ENCODE data around the gene WNT3A.

Gene WNT3A

GRCh38 chr1:228015276-228016180 is 8.7 kb downstream of the WNT3A start:
- no peaks in the 10 kb centered on the region for H4K20me1 ChIP-seq (ENCODE audit: insufficient read depth, low read length)
- TF ChIP-seq EZH2phosphoT487 (IDR thresholded peaks at IDR 0.05; ENCODE audit: low read length), result no peak
- no peaks in the 10 kb centered on the region for H3F3A ChIP-seq (ENCODE audit: insufficient read depth, low read length)
- H2AFZ ChIP-seq (ENCODE audit: low read length), result no peak overlapping the region
- no peaks in the 10 kb centered on the region for H3K79me2 ChIP-seq (ENCODE audit: low read length)
- H3K9me3 ChIP-seq (replicated peaks; ENCODE audit: insufficient read depth, low read length), result no peaks in the 10 kb centered on the region
- H3K4me2 ChIP-seq (ENCODE audit: low read depth, low read length), result no peak overlapping the region
- no peak overlapping the region for H3K9ac ChIP-seq (ENCODE audit: low read length)
- peaks cover 52% of the 10 kb centered on the region for H3K27me3 ChIP-seq (replicated peaks; ENCODE audit: insufficient read depth, low read length)
- H3K4me3 ChIP-seq (ENCODE audit: low read length), result no peak overlapping the region
- H3K27ac ChIP-seq (ENCODE audit: low read length), result no peak overlapping the region
- H3K36me3 ChIP-seq (replicated peaks; ENCODE audit: insufficient read depth, low read length), result no peaks in the 10 kb centered on the region
- H3K4me1 ChIP-seq (ENCODE audit: low read length), result no peaks in the 10 kb centered on the region
- DNase-seq, result no peak
- no peaks in the 10 kb centered on the region for H3K9me2 ChIP-seq (replicated peaks; ENCODE audit: insufficient read depth, low read length)

DNA sequence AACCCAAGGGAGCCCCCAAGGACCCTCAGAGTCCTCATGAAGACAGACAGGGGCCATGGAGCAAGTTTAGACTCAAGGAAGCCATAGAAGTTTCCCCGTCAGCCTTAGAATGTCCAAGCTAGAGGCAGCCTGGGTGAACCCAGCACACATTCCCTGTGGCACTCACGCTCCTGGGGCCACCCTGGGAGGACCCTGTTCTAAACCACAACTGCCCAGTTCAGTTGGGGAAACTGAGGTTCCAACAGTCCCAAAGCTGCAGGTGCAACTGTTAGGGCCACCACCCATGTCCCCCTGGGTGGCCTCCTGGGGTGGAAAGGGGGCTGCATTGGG is 9.3 kb downstream of the WNT3A start:
- Histone ChIP-seq H2AFZ (ENCODE audit: low read length) (no peak overlapping the region), H3K9me3 (replicated peaks; ENCODE audit: insufficient read depth, low read length) (no peaks in the 10 kb centered on the region), H3K4me3 (ENCODE audit: low read length) (no peak overlapping the region), H3K27me3 (replicated peaks; ENCODE audit: insufficient read depth, low read length) (peaks cover 46% of the 10 kb centered on the region), H3K79me2 (ENCODE audit: low read length) (no peaks in the 10 kb centered on the region), H3F3A (ENCODE audit: insufficient read depth, low read length) (no peaks in the 10 kb centered on the region), H4K20me1 (ENCODE audit: insufficient read depth, low read length) (no peaks in the 10 kb centered on the region), H3K9me2 (replicated peaks; ENCODE audit: insufficient read depth, low read length) (no peaks in the 10 kb centered on the region), H3K36me3 (replicated peaks; ENCODE audit: insufficient read depth, low read length) (no peaks in the 10 kb centered on the region), H3K27ac (ENCODE audit: low read length) (no peak overlapping the region), H3K9ac (ENCODE audit: low read length) (no peak overlapping the region), H3K4me2 (ENCODE audit: low read depth, low read length) (no peak overlapping the region), H3K4me1 (ENCODE audit: low read length) (no peaks in the 10 kb centered on the region)
- TF ChIP-seq EZH2phosphoT487 (IDR thresholded peaks at IDR 0.05; ENCODE audit: low read length) (no peak), EZH2 (optimal IDR thresholded peaks at IDR 0.05; ENCODE audit: low read depth, low read length) (no peak)
- DNase-seq, result no peak

- Histone ChIP-seq H2AFZ (ENCODE audit: low read length) (no peak overlapping the region), H3K79me2 (ENCODE audit: low read length) (no peaks in the 10 kb centered on the region), H3K9me3 (replicated peaks; ENCODE audit: insufficient read depth, low read length) (no peaks in the 10 kb centered on the region), H3K27ac (ENCODE audit: low read length) (no peak overlapping the region), H3K4me1 (ENCODE audit: low read length) (no peaks in the 10 kb centered on the region), H3K9ac (ENCODE audit: low read length) (no peak overlapping the region), H3K36me3 (replicated peaks; ENCODE audit: insufficient read depth, low read length) (no peaks in the 10 kb centered on the region), H3K9me2 (replicated peaks; ENCODE audit: insufficient read depth, low read length) (no peaks in the 10 kb centered on the region), H3K4me2 (ENCODE audit: low read depth, low read length) (no peak overlapping the region), H3K4me3 (ENCODE audit: low read length) (no peak overlapping the region), H3F3A (ENCODE audit: insufficient read depth, low read length) (no peaks in the 10 kb centered on the region), H4K20me1 (ENCODE audit: insufficient read depth, low read length) (no peaks in the 10 kb centered on the region), H3K27me3 (replicated peaks; ENCODE audit: insufficient read depth, low read length) (peaks cover 39% of the 10 kb centered on the region)
- DNase-seq, result no peak
- no peak for TF ChIP-seq EZH2 (optimal IDR thresholded peaks at IDR 0.05; ENCODE audit: low read depth, low read length)
- no peak for TF ChIP-seq EZH2phosphoT487 (IDR thresholded peaks at IDR 0.05; ENCODE audit: low read length)
- TF ChIP-seq, protein P1, sequence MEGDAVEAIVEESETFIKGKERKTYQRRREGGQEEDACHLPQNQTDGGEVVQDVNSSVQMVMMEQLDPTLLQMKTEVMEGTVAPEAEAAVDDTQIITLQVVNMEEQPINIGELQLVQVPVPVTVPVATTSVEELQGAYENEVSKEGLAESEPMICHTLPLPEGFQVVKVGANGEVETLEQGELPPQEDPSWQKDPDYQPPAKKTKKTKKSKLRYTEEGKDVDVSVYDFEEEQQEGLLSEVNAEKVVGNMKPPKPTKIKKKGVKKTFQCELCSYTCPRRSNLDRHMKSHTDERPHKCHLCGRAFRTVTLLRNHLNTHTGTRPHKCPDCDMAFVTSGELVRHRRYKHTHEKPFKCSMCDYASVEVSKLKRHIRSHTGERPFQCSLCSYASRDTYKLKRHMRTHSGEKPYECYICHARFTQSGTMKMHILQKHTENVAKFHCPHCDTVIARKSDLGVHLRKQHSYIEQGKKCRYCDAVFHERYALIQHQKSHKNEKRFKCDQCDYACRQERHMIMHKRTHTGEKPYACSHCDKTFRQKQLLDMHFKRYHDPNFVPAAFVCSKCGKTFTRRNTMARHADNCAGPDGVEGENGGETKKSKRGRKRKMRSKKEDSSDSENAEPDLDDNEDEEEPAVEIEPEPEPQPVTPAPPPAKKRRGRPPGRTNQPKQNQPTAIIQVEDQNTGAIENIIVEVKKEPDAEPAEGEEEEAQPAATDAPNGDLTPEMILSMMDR (IDR thresholded peaks at IDR 0.05; ENCODE audit: low read length), result no peak
These were observed 10.0 kb downstream of the WNT3A start for GRCh38 chr1:228016653-228017355.

DNA sequence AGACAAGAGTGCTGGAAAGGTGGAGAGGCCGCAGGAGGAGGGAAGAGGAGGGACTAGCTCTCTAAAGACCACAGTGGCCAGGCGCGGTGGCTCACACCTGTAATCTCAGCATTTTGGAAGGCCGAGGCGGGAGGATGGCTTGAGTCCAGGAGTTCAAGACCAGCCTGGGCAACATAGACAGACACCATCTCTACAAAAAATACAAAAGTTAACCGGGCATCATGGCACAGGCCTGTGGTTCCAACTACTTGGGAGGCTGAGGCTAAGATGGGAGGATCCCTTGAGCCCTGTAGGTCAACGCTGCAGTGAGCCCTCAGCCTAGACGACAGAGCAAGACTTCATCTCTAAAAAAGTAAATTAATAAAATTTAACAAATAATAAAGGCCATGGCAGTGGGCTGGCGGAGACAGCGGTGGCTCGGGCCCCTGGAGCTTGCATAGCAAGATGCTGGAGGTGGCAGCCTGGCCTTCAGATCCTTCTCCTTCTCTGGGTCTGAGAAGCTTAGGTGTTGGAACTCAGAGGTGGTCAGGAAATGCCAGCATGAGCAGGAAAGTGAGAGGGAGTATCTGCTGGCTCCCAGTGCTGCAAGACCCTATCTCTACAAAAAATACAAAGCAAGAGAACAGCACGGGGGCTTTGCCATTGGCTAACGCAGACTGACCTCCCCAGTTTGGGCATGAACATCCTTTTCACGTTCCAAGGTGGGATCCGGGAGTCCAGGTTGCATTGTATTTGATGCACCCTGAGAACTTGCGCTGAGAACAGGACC is 10.7 kb downstream of the WNT3A start:
- H3K4me3 ChIP-seq (ENCODE audit: low read length), result no peak overlapping the region
- no peaks in the 10 kb centered on the region for H3K4me1 ChIP-seq (ENCODE audit: low read length)
- H2AFZ ChIP-seq (ENCODE audit: low read length), result no peak overlapping the region
- DNase-seq, result no peak
- H3K79me2 ChIP-seq (ENCODE audit: low read length), result no peaks in the 10 kb centered on the region
- H4K20me1 ChIP-seq (ENCODE audit: insufficient read depth, low read length), result no peaks in the 10 kb centered on the region
- peaks cover 35% of the 10 kb centered on the region for H3K27me3 ChIP-seq (replicated peaks; ENCODE audit: insufficient read depth, low read length)
- H3K4me2 ChIP-seq (ENCODE audit: low read depth, low read length), result no peak overlapping the region
- H3K9ac ChIP-seq (ENCODE audit: low read length), result no peak overlapping the region
- no peaks in the 10 kb centered on the region for H3K9me3 ChIP-seq (replicated peaks; ENCODE audit: insufficient read depth, low read length)
- H3K36me3 ChIP-seq (replicated peaks; ENCODE audit: insufficient read depth, low read length), result no peaks in the 10 kb centered on the region
- H3F3A ChIP-seq (ENCODE audit: insufficient read depth, low read length), result no peaks in the 10 kb centered on the region
- TF ChIP-seq EZH2 (optimal IDR thresholded peaks at IDR 0.05; ENCODE audit: low read depth, low read length) (no peak), EZH2phosphoT487 (IDR thresholded peaks at IDR 0.05; ENCODE audit: low read length) (no peak)
- TF ChIP-seq, protein P1 (IDR thresholded peaks at IDR 0.05; ENCODE audit: low read length), result no peak
- H3K9me2 ChIP-seq (replicated peaks; ENCODE audit: insufficient read depth, low read length), result no peaks in the 10 kb centered on the region
- H3K27ac ChIP-seq (ENCODE audit: low read length), result no peak overlapping the region

All from MM.1S (cell line).